CD4-positive, alpha-beta T cell treated with Interleukin-2 at 100 ng/mL for 4 hours (primary cell): ENCODE results near the gene DHODH.

Experiments
- DNase-seq: peaks from one replicate; pipeline ENCODE4 v3.0.0-alpha.2; 2020; ENCODE audit warnings: low spot score

DHODH gene

DNA sequence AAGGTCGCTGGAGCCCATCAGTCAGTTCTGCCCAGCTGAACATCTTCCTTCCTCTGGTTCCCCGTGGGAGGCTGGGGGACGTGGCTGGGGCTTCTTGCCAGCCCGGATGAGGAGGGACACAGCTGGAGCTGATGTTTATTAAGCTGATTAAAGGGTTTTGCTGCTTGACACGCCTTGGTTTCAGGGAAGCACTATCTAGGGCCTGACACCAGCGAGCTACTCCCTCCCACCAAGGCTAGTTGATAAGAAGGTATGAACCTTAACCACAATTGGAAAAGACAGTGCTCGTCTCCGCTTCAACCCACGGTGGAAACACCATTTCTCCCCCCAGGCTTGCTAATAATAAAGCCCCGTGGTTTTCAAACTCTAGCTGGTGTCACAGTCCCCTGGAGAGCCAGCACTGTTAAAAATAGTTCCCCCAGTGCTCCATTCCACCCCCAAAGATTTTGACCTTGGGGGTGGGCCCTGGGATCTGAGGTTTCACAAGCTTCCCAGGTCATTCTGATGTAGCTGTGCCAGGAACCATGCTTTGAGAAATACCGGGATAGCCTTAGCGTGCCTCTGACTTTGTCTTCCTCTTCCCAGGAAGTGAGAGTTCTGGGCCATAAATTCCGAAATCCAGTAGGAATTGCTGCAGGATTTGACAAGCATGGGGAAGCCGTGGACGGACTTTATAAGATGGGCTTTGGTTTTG, 5.5 kb downstream of the DHODH start:
- no peak for DNase-seq

DNA sequence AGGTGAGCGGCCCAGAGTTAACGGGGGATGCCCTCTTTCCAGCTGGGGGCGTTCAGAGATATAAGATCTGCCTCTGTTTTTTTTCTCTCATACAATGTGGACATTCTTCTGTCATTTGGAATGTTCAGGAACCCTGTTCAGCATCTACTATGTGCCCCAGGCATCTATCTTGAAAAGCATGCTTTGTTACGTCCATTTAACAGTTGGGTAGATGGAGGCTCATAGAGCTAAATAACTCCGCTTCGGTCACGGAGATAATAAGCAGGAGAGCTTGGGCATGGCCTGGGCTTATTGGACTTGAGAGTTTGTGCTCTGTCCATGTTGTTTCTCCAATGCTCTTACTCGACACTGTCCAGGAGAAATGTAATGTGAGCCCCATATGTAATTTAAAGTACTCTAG, 6.1 kb downstream of the DHODH start:
- no peak for DNase-seq

DNA sequence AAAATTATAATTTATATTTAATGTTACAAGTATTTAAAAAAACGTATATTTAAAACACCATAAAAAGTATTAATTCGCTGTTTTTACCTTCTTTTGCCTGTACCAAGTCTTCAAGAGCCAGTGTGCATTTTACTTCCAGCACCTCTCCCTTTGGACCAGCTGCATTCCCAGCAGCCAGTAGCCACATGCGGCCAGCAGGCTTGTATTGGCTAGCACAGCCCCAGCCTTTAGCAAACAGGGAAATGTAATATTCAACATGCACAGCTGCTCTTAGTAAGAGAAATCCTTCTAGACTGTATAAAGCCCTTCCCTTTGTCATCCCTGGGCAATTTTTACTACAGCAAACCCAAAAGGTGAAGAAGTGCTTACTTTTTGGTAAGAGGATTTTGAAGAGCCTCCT, 6.6 kb downstream of the DHODH start:
- DNase-seq: no peak

DNA sequence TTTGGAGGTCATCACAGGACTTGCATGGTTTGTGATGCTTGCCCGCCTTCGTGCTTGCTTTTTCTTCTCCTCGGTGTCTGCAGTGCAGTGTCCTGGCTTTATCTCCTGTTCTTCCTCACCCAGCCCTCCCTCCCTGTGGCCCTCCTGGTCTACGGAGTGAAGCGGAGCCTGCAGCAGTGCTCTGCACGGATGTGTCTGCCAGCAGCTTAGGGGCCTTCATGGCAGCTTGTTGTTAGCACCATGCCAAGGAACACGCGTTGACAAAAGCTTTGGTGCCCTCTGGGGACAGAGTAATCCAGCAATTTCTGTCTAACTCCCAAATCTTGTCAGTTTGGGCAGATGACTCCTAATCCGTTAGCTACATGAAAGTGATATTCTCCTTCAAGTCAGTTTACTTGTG, 9.9 kb downstream of the DHODH start:
- DNase-seq: no peak

DNA sequence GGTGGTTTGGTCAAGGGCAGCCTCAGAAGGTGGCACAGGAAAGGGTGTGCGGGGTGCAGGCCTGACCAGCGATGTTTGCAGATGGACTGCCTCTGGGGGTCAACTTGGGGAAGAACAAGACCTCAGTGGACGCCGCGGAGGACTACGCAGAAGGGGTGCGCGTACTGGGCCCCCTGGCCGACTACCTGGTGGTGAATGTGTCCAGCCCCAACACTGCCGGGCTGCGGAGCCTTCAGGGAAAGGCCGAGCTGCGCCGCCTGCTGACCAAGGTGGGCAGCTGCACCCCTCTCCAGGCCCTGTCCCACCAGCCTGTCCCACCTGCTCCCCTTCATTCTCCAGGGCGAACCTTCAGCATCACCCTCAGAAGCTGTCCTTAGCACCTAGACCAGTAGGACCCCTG, 12.5 kb downstream of the DHODH start:
- no peak for DNase-seq

DNA sequence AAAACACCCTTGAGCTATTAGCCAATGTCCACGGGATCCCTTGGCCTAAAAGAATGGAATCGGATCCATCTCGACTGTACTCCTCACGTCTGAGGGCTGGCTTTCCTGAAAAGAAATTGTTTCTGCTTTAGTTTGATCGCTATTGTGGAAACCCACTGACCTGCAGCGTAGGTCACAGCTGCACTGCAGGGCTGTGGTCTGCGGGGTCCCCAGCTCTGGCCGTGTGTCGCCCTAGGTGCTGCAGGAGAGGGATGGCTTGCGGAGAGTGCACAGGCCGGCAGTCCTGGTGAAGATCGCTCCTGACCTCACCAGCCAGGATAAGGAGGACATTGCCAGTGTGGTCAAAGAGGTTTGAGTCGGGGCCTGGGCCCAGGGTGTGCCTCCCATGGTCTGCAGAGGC, 13.6 kb downstream of the DHODH start:
- no peak for DNase-seq

DNA sequence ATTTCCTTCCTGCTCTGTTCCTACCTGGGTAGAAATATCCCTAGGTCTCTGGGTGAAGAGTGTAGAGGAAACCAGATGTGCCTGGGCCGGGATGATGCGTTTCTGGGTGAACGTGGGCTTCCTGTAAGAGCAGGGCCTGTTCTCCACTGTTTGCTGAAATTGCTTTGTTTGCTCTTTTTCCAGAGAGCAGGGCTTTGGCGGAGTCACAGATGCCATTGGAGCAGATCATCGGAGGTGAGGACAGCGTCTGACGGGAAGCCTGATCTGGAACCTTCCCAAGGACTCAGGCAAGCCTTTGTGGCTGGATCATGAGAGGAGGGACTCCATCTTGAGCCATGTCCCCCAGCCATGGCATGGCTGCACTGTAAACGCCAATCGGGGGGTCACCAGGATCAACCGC, 15.4 kb downstream of the DHODH start:
- DNase-seq: no peak

DNA sequence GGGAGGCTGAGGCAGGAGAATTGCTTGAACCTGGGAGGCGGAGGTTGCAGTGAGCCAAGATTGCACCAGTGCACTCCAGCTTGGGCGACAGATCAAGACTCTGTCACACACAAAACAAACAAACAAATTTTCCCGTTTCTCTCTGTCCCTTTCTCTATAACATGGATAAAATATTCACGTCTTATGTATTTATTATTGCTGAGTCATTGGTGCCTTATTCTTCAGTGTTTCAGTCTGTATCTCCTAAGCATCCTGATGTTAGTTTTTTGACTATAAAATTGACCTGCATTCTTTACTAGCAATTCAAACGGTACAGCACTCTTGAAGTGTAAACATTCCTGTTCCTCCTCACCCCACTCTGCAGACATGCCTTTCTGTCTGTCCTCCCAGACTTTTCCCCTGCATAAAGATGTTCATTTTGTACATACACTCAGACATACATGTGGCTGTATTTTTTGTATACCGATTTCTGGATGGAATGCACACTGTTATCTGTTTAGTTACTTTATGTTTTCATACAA, 16.4 kb downstream of the DHODH start:
- no peak for DNase-seq

DNA sequence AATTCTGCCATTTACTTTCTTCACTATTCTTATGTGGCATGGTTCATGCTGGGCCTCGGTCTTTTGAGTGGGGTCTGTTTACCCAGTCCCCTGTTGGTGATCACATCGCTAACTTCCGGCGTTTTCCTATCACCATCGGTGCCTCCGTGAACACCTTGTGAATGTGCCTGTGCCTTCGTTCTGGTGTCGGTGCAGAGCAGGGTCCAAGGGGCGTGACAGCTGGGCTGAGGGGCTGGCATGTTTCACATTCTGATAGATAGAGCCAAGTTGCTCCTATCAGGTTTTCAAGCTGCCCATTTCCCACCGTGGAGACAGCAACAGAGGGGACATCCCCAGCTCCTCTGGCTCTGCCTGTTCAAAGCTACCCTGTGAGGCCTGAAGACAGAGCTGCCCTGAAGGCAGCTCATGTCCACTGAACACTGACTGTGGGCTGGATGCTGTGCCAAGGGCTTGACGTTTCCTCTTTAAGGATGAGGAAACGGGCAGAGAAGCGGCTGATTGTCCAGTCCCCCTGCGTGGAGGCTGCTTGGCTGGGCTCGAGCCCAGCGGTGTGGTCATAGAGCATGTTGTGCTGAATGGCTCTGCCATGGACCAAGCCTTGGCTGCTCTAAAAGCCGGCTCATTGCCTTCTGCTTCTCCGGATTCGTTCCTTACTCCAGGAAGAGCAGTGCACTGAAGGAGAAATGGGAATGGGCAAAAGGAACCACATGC, 17.0 kb downstream of the DHODH start:
- no peak for DNase-seq

DNA sequence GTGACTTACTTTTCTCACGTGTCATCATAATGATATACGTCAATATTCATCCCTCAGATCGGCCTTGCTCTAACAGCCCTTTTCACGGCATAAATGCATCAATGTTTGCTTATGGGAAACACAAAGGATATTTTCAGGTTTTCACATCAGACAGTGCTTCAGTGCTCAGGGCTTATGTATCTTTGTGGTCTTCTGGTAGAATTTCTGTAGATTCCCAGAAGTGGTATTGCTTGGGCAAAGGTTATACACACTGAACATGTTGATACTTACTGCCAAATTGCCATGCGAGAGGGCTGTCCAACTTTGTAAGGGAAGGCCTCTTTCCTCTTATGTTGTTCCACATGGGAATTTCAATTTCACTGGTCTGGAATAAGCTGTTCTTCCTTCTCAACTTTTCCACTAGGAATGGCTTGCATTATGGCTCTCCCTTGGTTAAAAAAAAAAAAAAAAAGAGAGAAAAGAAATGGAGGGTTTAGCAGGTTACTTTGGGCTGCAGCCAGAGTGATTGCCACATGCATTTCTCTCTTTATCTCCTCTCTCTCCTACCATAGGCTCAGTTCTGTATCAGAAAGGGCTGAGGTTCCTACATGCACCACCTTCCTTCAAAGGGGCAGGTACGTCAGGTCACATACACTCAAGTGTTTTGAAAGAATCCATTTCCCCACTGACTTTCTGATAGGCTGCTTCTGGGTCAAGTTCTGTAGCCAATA, 19.3 kb downstream of the DHODH start:
- DNase-seq: no peak

DNA sequence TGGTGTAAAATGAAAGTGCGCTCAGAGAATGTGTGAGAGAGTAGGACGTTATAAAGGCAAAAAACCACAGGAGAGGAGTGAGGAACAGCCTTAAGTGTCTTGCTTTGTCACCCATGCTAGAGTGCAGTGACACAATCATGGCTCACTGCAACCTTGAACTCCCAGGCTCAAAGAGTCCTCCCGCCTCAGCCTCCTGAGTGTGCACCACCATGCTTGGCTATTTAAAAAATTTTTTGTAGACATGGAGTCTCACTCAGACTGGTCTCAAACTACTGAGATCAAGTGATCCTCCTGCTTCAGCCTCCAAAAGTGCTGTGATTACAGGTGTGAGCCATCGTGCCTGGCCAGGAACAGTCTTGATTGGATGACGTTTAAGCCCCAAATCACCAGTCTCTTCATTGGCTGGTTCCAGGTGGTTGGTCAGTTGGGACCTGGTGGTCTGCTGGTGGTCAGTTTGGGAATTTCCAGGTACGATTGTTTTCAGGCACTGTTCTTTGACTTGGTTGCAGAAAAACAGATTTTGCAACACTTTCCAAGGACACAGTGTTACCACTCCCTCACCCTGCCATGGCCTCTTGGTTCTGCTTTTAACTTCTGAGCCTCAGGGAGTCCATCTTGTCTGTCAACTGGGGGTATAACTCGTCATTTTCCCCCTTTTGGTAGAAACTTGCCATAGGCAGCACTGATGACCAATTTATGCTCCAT, 21.2 kb downstream of the DHODH start:
- no peak for DNase-seq

DNA sequence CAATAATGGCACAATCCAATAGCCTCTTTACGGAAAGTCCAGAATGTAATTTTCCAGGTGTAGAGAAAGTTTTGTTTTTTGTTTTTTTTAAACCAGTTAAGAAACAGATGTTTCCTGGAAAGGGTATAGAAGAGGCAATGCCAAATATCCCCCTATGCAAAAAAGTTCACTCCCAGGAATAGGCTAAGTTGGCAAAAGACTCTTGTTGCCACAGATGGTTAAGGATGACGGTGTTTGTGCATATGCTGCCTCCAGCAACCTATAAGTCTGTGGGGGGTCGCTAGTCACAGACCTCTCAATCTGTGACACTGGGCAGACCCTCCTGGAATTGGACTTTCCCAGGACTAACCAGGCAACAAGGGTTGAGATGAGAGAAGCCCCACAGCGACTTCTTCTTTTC, 24.9 kb downstream of the DHODH start:
- DNase-seq: no peak

DNA sequence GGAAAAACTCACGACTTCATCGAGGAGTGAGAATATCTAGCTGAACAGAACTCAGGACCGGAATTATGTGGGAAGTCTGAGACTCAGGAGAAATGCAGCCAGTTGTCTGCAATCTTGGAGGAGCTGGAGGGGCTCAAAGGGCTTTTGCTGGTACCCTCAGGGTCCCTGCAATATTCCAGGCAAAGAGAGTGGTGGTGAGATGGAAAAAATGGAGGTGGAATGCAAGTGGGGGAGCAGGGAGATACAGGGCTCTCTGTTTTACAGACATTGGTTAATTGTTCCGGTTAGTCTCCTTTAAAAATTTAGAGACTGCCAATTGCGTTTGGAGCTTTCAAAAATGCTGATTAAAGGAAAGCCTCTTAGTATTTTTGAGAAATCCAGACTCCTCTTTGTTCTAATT, 27.6 kb downstream of the DHODH start:
- no peak for DNase-seq

DNA sequence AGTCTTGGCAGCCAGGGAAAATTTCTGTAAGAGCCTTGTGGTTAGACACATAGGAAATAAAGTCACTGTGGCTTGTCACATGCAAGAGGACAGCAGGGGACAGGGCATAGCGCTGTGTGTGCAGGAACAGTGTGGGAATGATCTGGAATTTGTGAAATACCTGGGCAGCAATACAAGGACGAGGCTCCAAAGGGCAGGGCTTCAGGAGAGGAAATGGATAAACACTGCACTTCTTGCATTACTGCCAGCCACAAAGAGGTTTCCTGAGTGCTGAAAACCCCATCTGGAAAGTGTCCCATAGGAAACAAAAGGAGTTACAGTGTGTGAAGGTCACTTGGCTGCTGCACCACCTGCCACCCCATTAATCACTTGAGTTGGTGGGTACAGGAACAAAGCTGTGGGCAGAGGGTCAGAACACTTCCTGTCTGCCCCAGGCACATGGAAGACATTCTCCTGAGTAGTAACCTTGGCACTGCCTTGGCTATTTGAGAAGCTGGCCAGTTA, 33.7 kb downstream of the DHODH start:
- DNase-seq: no peak

DNA sequence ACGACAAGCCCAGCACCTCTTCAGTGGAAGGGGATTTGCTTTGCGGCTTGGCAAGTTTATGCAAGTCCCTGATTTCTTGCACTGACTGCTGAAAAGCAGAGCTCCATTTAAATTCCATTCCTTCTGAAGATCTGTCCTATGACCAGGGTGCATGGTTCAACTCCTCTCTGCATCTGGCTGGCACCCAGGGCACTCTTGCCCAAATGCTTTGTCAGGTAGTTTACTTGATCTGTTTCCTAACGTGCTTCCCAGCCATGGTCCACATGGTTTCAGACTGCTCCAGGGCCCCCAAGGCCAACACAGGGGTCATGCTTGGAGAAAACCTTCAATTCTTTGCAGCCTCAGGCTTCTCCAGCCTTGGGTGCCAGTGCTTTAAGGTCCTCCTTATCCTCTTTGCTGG, 34.5 kb downstream of the DHODH start:
- DNase-seq: no peak

DNA sequence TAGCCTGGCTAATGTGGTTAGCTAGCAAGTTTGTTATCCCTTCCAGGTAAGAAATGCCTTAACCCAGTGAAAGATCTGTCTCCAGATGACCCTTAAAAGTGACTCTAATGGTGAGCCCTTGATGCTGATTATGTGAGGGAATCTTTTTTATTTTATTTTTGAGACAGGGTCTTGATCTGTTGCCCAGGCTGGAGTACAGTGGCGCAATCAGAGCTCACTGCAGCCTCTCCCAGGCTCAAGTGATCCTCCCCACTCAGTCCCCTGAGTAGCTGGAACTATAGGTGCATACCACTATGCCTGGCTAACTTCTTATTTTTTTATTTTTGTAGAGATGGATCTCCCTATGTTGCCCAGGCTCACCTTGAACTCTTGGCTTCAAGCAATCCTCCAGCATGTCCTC, 35.0 kb downstream of the DHODH start:
- no peak for DNase-seq

DNA sequence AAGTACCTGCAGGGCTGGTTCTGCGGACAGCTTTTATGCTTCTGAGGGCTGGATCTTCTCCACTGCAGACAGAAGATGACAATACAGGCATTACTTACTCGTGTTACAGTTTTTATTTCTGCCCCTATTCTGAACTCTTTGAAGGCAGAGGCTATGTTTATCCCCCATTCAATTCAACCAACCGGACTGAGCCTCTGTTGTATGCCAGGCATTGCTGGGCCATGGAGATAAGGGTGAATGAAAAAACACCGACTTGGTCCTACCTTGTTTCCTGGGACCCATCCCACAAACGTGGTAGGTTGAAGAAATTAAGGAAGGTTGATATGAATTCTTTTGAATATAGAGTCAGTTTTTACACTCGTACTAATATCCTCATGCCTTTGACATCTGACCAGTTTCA, 35.8 kb downstream of the DHODH start:
- DNase-seq: no peak

DNA sequence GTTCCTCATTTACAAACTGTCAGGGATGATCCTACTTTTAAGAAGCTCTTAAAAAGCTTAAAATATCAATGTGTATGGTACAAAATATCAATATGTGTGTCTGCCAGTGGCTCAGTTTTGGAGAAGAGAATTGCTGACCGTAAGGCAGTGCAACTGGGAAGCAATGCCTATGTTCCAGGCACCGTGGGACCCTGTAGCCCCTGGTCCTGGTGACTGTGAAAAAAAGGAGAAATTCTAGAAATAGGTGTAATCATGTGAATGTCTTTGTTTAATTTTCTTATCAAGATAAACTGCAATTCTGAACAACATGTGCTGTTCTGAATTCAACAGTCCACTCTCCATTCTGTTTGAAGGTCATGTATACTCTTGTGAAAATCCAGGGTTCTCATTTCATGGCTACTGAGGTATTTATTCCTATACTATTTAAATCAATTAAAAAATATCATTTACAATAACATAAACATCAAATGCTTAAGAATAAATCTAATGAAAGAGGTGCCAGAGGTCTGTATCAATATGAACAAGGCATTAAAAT, 36.3 kb downstream of the DHODH start:
- DNase-seq: no peak

DNA sequence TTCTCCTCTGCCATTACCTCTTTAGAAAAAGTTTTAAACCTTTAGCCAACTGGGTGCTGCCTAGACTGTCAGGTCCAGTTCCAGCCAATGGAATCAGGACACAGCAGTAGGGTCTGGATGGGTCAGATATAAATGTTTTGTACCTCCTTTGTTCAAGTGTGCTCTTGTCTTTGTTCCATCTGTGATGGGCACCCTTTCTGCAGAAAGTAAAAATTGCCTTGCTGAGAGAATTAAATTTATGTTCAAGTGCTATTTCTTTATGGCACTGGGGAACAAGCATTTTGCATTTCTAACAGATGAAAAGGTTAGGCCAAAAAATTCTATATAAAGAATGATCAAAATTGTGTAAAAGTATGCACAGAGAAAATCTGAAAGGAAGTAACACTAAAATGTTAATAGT, 40.6 kb downstream of the DHODH start:
- DNase-seq: no peak

DNA sequence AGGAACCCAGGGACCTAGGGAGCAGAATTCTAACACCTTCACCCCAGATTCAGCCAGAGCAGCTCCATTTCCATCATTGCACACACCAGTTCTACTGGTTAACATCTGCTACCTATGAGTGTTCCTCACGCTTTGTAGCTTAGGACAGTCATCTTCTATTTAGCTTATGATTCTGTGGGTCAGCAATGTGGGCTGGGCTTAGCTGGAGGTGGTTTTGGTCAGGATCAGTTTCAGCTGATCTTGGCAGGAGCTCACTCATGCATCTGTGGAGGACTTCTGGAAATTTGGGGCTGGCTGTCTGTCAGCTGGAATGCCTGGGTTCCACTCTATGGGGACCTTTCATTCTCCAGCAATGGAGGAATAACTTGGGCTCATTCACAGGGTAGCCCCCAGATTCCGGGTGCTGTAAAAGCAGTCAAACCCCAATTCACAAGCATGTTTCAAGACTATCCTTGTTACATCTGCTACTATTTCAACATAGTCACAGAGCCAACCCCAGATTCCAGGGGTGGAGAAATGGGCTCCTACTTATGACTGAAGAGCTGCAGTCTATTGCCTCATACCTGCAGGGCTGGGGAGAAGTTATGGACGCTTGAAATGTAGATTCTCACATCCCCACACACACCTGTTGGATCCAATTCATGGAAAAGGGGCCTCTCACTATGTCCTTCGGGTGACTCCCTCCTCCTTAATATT, 42.4 kb downstream of the DHODH start:
- DNase-seq: no peak

DNA sequence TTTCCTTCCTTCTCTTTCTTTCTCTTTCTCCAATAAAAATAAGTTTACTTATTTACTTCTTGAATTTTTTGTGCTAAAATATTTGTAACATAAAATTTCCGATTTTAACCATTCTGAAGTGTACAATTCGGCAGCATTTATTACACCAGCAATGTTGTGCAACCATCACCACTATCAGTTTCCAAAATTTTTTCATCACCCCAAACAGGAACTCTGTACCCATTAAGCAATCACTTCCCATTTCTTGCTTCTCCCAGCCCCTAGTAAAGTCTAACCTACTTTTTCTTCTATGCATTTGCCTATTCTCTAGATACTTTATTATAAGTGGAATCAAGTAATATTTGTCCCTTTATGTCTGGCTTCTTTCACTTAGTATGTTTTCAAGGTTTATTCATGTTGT, 43.3 kb downstream of the DHODH start:
- DNase-seq: no peak
